ENCODE data around the gene TPK1.
"Not testable (repeated sequence)": the region's sequence is repeated elsewhere in the genome, so short reads cannot be mapped to it uniquely, and the experiment has no call there.

The TPK1 gene

DNA sequence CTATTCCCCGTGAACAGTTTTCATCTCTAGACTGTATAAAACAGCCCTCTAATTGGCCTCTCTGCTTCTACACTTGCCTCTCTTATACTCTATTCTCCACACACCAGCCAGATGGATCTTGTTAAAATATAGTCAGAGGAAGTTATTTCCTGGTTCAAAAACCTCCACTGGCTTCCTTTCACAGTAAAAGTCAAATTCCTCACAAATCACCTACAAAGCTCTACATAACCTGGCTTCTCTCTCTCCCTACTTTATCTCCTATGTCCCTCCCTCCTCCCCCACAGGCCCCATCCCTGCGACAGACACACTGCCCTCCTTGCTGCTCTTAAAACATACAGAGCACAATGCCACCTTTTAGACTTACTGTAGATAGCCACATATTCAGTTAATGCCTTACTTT, 60.1 kb downstream of the TPK1 start:
- DNase-seq, result no peak

DNA sequence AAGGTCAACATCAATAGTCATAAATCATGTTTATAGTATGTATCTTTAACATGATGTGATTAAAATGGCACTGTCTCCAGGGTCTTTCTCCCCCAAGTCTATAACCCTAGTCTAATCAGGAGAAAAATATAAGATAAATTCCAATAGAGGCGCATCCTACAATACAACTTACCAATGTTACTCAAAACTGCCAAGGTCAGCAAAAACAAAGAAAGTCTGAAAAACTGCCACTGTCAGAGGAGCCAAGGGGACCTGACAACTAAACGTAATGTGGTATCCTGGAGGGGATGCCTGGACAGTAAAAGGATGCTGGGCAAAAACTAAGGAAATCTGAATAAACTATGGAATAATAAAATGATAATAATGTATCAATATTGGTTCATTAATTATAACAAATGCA, 63.9 kb downstream of the TPK1 start:
- no peak for DNase-seq

GRCh38 chr7:144771174-144771573, 64.7 kb downstream of the TPK1 start:
- DNase-seq, result no peak

- no peak for DNase-seq
These were observed 66.5 kb downstream of the TPK1 start for GRCh38 chr7:144769352-144769751.

- no peak for DNase-seq
These were observed 67.2 kb downstream of the TPK1 start for GRCh38 chr7:144768633-144769032.

- no peak for DNase-seq
These were observed 72.6 kb downstream of the TPK1 start for GRCh38 chr7:144763291-144763690.

GRCh38 chr7:144762853-144763252, 73.0 kb downstream of the TPK1 start:
- no peak for DNase-seq

DNA sequence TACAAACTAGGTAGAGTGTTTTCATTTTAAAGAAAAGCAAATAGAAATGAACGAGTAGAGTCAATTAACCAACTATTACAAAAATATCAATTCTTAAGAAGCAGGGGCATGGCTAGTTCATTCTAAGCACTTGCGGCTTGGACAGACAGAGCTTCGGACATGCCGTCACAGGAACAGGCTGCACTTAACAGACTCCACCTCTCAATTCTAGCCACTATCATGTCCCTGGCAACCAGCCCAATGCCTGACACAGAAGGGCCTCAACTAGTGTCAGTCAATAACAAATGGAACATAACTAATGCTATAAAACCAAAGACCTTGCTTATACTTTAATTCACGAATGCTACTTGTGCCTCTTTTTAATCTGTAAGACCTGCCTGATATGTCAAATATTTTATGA, 74.4 kb downstream of the TPK1 start:
- no peak for DNase-seq

DNA sequence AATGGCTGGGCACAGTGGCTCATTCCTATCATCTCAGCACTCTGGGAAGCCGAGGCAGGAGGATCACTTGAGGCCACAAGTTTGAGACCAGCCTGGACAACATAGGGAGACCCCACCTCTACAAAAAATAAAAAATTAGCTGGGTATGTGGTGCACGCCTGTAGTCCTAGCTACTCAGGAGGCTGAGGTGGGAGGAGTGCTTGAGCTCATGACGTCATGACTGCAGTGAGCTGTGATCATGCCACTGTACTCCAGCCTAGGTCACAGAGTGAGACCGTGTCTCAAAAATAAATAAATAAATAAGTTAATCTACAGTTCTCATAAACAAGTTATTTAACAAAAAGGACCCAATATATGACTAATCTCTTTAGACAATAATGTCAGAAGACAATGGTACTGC, 76.2 kb downstream of the TPK1 start:
- DNase-seq, result no peak

- DNase-seq, result no peak
These were observed 87.9 kb downstream of the TPK1 start for GRCh38 chr7:144747936-144748335.

DNA sequence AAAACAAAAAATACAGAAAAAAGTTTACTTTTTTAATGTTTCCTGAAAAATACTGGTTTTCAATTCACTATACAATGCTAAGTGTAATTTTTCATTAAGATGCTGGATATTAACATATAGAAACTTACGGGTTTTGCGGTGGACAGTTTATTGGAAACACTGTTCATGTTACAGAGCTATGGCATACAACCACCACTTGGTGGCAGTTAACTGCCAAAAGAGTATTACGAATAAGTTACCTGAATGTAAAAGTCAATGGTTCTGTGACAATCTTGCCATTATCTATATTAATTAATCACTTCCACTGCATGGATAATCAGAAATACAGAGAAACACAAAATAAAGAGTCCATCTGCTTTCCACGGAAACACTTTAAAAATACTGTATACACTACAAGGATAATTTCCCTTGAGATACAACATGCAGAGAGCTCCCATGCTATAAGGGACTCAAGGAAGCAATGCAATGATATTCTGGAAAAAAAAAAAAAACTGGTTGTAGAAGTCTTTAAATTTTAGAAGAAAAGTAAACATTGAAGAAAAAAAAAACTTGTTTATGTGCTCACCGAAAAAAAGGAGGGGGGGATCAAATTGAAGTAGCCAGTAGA, 97.0 kb downstream of the TPK1 start:
- no peak for DNase-seq

GRCh38 chr7:144738146-144738545, 97.7 kb downstream of the TPK1 start:
- no peak for DNase-seq

DNA sequence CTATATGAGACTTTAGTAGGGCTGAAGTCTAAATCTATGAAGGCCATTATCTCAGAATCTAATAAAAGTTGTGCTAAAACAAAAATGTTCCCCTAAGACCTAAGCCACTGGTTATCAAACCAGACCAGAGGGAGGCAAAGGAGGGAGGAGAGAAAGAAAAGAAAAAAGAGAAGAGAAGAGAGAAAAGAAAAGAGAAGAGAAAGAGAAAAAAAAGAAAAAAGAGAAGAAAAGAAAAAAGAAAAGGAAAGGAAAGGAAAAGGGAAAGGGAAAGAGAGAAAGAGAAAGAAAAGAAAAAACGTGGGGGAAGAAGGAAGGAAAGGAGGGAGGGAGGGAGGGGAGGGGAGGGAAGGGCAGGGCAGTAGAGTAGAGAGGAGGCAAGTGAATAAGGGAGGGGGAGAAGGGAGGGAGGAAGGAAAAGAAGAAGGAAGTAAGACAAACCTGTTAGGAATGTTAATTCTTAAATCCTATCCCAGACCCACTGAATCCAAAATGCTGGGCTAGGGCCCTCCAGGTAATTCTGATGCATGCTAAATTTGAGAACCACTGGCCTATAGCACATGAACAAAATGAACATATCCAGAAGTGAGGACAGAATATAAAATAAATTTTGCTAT, 98.9 kb downstream of the TPK1 start:
- DNase-seq, result no peak

GRCh38 chr7:144735505-144736276, 100.2 kb downstream of the TPK1 start:
- DNase-seq, result no peak

GRCh38 chr7:144731661-144732351, 104.0 kb downstream of the TPK1 start:
- DNase-seq, result no peak

DNA sequence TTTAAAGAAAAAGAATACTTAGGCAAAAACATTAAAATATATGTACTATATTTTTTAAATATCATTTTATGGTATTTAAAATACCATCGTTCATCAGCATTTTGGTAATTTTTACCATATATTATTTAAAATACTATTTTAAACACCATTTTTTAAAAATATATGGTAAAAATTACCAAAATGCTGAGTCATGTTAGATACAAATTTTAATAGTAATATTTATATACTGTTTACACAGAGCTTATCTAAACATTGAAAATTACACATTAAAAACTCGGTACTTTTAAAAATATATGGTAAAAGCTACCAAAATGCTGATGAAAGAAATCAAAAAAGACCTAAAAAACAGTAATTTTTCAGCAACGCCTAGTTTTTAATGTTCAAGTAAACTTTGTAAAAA, 105.6 kb downstream of the TPK1 start:
- DNase-seq, result no peak

DNA sequence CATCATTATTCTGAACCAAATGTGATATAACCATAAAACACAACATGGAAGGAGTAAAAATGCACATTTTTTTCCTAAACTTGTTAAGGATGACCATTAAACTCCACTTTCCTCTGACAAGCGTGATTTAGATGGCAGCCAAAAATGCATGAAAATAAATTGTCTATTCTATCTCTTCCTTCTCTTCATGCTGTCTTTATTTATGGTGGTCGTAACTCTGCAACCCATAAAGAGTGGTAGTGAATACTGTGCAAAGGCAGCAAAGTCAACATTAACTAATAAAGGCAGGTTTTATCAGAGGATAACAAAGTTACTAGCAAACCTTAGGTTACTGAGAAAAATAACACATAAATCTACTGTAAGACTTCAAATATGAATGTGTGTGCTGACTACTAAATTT, 106.6 kb downstream of the TPK1 start:
- DNase-seq, result no peak

DNA sequence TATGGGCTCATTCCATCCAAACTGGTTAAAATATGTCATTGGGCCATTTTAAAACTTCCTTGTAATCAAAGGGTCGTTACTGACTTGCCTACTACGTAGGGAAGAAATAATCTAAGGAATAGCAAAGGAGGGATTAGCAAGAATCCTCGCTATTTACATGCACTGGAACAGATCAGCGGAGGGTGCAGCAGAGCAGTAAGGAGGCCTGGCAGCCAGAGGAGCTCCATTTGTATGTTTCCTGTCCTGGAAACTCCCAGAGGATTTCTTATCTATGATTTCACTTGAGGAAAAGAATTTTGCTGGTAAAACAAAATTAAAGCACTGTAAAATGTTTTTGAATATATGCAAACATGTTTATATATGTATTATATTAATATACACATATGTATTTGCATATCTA, 107.3 kb downstream of the TPK1 start:
- DNase-seq, result no peak

DNA sequence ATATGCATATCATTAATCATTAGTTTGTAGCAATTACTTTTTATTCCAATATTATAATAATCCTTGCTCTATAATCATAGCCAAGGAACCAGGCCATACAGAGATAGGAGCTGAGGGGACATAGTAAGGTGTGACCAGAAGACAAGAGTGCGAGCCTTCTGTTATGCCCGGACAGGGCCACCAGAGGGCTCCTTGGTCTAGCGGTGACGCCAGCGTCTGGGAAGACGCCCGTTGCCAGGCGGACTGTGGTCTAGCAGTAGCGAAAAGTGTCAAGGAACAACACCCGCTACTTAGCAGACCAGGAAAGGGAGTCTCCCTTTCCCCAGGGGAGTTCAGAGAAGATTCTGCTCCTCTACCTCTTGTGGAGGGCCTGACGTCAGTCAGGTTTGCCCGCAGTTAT, 109.0 kb downstream of the TPK1 start:
- not testable (repeated sequence) for DNase-seq

DNA sequence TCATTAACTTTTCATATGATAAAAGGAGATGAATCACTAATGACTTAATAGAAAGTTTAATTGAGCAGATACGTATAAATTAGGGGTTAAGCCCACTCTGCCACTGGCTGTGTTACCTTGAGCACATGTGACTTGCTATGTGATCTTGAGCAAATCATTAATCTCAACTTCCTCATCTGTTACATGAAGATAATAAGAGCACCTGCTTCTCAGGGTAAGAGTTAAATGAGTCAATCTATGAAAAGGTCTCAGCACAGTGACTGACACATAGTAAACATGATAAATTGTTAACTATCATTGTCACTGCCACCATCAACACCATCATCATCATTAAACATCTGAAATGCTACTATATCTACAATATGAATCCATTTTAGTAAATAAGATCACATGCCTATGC, 110.8 kb downstream of the TPK1 start:
- DNase-seq, result no peak

DNA sequence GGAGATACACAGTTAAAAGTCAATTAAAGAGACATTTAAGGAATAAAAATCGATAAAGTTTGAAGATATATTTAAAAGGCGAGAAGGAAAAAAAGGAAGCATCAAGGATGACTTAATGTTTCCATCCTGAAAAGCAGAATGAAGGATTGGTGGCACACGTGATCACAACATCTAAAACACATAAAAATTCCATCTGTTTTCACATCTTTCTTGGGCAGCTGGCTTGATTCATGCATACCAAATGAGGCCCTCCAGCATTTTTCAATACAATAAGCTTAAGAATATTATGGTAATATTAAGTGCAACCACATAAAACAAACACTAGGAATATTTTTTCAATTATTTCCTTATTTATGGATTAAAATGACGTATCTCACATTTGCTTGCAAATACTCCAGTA, 112.6 kb downstream of the TPK1 start:
- DNase-seq, result no peak

GRCh38 chr7:144720710-144721109, 115.1 kb downstream of the TPK1 start:
- DNase-seq, result no peak

DNA sequence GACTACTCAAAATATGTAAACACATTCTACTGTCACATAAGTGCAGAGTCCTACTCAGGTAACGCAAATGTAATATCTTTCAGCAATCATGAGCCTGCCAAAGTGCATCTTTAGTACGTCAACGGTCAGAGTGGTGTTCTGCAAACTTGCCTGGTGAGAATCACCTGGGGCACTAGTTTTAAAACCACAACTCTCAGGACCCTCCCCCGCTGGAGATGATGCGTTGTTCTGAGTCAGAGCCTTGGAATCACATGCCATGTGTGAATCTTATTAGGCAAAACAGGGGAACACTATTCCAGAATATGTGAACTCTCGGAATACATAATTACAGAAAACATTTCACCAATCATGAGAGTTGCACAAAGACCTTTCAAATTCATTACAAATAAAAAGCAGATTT, 115.7 kb downstream of the TPK1 start:
- no peak for DNase-seq

GRCh38 chr7:144717720-144718119, 118.1 kb downstream of the TPK1 start:
- no peak for DNase-seq
